AG09319 (cell line): Measurements from ENCODE around the gene SLC39A11.
"Not testable (repeated sequence)": the region's sequence is repeated elsewhere in the genome, so short reads cannot be mapped to it uniquely, and the experiment has no call there.

Experiments used
- DNase-seq: peaks from one replicate; pipeline ENCODE4 v3.0.0-alpha.2; 2010; ENCODE audit warnings: low read depth; ENCODE audit errors: extremely low read depth
- CTCF ChIP-seq: IDR thresholded peaks from 2 replicates; pipeline ENCODE4 v1.5.1; 2011; ENCODE audit warnings: low read depth, mild to moderate bottlenecking, inconsistent platforms, low read length, moderate library complexity

Gene SLC39A11

GRCh38 chr17:72826602-72827001 lies 265.9 kb downstream of the SLC39A11 start:
- no peak for DNase-seq
- TF ChIP-seq CTCF, result no peak

GRCh38 chr17:72826059-72826458 lies 266.4 kb downstream of the SLC39A11 start:
- DNase-seq, result not testable (repeated sequence)

GRCh38 chr17:72825218-72825617 lies 267.3 kb downstream of the SLC39A11 start:
- no peak for TF ChIP-seq CTCF
- no peak for DNase-seq

GRCh38 chr17:72824267-72824666 lies 268.2 kb downstream of the SLC39A11 start:
- not testable (repeated sequence) for DNase-seq

GRCh38 chr17:72822358-72823023 lies 270.0 kb downstream of the SLC39A11 start:
- DNase-seq, result no peak
- no peak for TF ChIP-seq CTCF

GRCh38 chr17:72816406-72816805 lies 276.1 kb downstream of the SLC39A11 start:
- TF ChIP-seq CTCF, result no peak
- DNase-seq, result no peak

GRCh38 chr17:72813481-72813880 lies 279.0 kb downstream of the SLC39A11 start:
- no peak for TF ChIP-seq CTCF
- no peak for DNase-seq

- TF ChIP-seq CTCF, result no peak
- no peak for DNase-seq
These were observed 279.7 kb downstream of the SLC39A11 start for GRCh38 chr17:72812823-72813222.
